A549 (cell line): Measurements from ENCODE around the gene BCL6. TPM values are rescaled to one million over a fixed set of nuclear protein-coding genes. Genes with fewer than 3 reads are reported as not detected.

Source experiments
- ATAC-seq, 2 experiments: fragments of 200-7000 bp in 1 of 2; fragments of >200 bp in 1 of 2; cut with Nextera tagmentation in 1 of 2; cut with Tn5 transposase in 1 of 2; 3 replicates each; pipeline versions ENCODE4 v1.8.0 to v1.9.1; 2018 to 2020; ENCODE audit warnings: mild to moderate bottlenecking in 1 of 2, moderate library complexity in 1 of 2
- CTCF ChIA-PET: fragments of 300-600 bp; sonication (Branson Sonifier 250); formaldehyde crosslinking; extraction: SDS; loops from one replicate; lab custom pipeline; 2021; ENCODE audit warnings: antibody characterized with exemption, inconsistent platforms; lab: Yijun Ruan, JAX
- POLR2A ChIA-PET: fragments of 350-600 bp; formaldehyde crosslinking; extraction: SDS; loops from one replicate; lab custom pipeline; 2021; ENCODE audit warnings: antibody characterized with exemption, inconsistent platforms; lab: Yijun Ruan, JAX
- DNase-seq, 2 experiments: peaks; one replicate each; pipeline versions ENCODE4 v3.0.0 to v3.0.0-alpha.2; 2011 to 2016; ENCODE audit warnings: low read depth in 1 of 2, low spot score in 1 of 2
- FAIRE-seq: peaks from 2 replicates; lab custom pipeline; 2011; peaks lifted over from hg19 to GRCh38; lab: Jason Lieb, UNC
- H3K27ac ChIP-seq, 2 experiments: fragments of >200 bp; sonication (Bioruptor Twin); formaldehyde crosslinking; 3 replicates each; pipeline ENCODE4 v1.5.1; 2016 to 2017
- H3K4me1 ChIP-seq: fragments of >200 bp; sonication (Bioruptor Twin); formaldehyde crosslinking; 3 replicates; pipeline ENCODE4 v1.6.1; 2016
- H3K4me2 ChIP-seq: fragments of >200 bp; sonication (Bioruptor Twin); formaldehyde crosslinking; 3 replicates; pipeline ENCODE4 v1.6.1; 2016
- H3K4me3 ChIP-seq: fragments of >200 bp; sonication (Bioruptor Twin); formaldehyde crosslinking; 3 replicates; pipeline ENCODE4 v1.5.1; 2016
- H3K9me3 ChIP-seq: fragments of >200 bp; sonication (Bioruptor Twin); formaldehyde crosslinking; 3 replicates; pipeline ENCODE4 v1.6.1; 2016
- ATOH8 ChIP-seq: fragments of 250-450 bp; sonication (Bioruptor Pico); IDR thresholded peaks from 2 replicates; pipeline ENCODE4 v1.5.0; 2020; ENCODE audit warnings: low read depth, mild to moderate bottlenecking, moderate library complexity
- CBX8 ChIP-seq: fragments of 200-600 bp; sonication (generic); IDR thresholded peaks from 2 replicates; pipeline ENCODE4 v1.6.1; 2016
- CHD4 ChIP-seq: fragments of 200-600 bp; sonication (generic); IDR thresholded peaks from 2 replicates; pipeline ENCODE4 v1.6.1; 2016; ENCODE audit warnings: antibody characterized with exemption, mild to moderate bottlenecking, borderline replicate concordance
- CTCF ChIP-seq: fragments of >200 bp; sonication (Bioruptor Twin); formaldehyde crosslinking; IDR thresholded peaks from 3 replicates; pipeline ENCODE4 v1.5.1; 2016
- EHF ChIP-seq: fragments of 250-450 bp; sonication (Bioruptor Pico); IDR thresholded peaks from 2 replicates; pipeline ENCODE4 v1.5.0; 2020; ENCODE audit warnings: mild to moderate bottlenecking
- EP300 ChIP-seq, 2 experiments: fragments of >200 bp; sonication (Bioruptor Twin); formaldehyde crosslinking; IDR thresholded peaks; 2 replicates in 1 of 2; 3 replicates in 1 of 2; pipeline ENCODE4 v1.6.1; 2016 to 2017
- ESRRA ChIP-seq: fragments of 150-350 bp; IDR thresholded peaks from 2 replicates; pipeline ENCODE4 v1.6.1; 2014; ENCODE audit warnings: mild to moderate bottlenecking, low read length, borderline replicate concordance
- KDM5A ChIP-seq: fragments of 200-600 bp; sonication (generic); IDR thresholded peaks from 2 replicates; pipeline ENCODE4 v1.6.1; 2016; ENCODE audit warnings: antibody characterized with exemption, mild to moderate bottlenecking
- MAFK ChIP-seq: fragments of 450-650 bp; IDR thresholded peaks from 2 replicates; pipeline ENCODE4 v1.6.1; 2014; ENCODE audit not compliant: partially characterized antibody
- MYC ChIP-seq: IDR thresholded peaks from 2 replicates; pipeline ENCODE4 v1.6.1; 2012; ENCODE audit warnings: mild to moderate bottlenecking, inconsistent platforms, low read length, improper control_type of control experiment, borderline replicate concordance
- NFE2L2 ChIP-seq: fragments of 150-350 bp; conservative IDR thresholded peaks from 2 replicates; pipeline ENCODE4 v1.6.1; 2014; ENCODE audit warnings: low read length
- NPAS2 ChIP-seq: fragments of 250-450 bp; sonication (Bioruptor Pico); IDR thresholded peaks from 2 replicates; pipeline ENCODE4 v1.8.0; 2022; ENCODE audit warnings: mild to moderate bottlenecking, moderate library complexity, borderline replicate concordance
- POLR2A ChIP-seq: IDR thresholded peaks from 2 replicates; pipeline ENCODE4 v1.6.1; 2012; ENCODE audit warnings: mild to moderate bottlenecking, low read length
- RARB ChIP-seq: fragments of 250-450 bp; sonication (Bioruptor Pico); IDR thresholded peaks from 2 replicates; pipeline ENCODE4 v1.8.0; 2021; ENCODE audit warnings: mild to moderate bottlenecking, moderate library complexity
- ZFP36 ChIP-seq: fragments of 450-650 bp; IDR thresholded peaks from 2 replicates; pipeline ENCODE4 v1.6.1; 2014; ENCODE audit warnings: borderline replicate concordance; ENCODE audit not compliant: partially characterized antibody
- WGBS: methylation state at CpG from one replicate; pipeline ENCODE4 v1.1.6; 2017; ENCODE audit errors: missing lambda C conversion rate; 5-methylcytosine and 5-hydroxymethylcytosine counted together
- polyA plus RNA-seq, 4 experiments: library from polyadenylated mRNA; depleted of rRNA in 3 of 4; stranded (reverse); fragments of >200 nt; fragmentation: RNase III in 1 of 4; extraction: RNeasy Plus Mini Kit Qiagen cat#74134 plus additional on column Dnase treatment in 1 of 4; gene quantifications; 2 replicates in 3 of 4; 3 replicates in 1 of 4; pipeline ENCODE4 v1.2.3, GENCODE V29; 2011 to 2017
- TF ChIP-seq, protein P1 (sequence below): fragments of >200 bp; sonication (Bioruptor Twin); formaldehyde crosslinking; IDR thresholded peaks from 3 replicates; pipeline ENCODE4 v1.6.1; 2016
- TF ChIP-seq, protein P2 (sequence below): fragments of 200-600 bp; sonication (generic); IDR thresholded peaks from 2 replicates; pipeline ENCODE4 v1.6.1; 2016; ENCODE audit warnings: antibody characterized with exemption, mild to moderate bottlenecking, moderate library complexity

BCL6 gene
- polyA plus RNA-seq, 2 of the 4 experiments (the other 2 are of a cell fraction): 7.0 to 10.4 TPM

- no peaks in the 10 kb centered on the region for H3K4me1 ChIP-seq
- no peak overlapping the region for H3K4me2 ChIP-seq
- ATAC-seq: no peak
- no peak for TF ChIP-seq MAFK
- TF ChIP-seq NPAS2 (CRISPR knock-in tag): no peak
- no peak for TF ChIP-seq EP300 (IDR thresholded peaks at IDR 0.05)
- TF ChIP-seq MYC: no peak
- no peak for TF ChIP-seq CTCF
- TF ChIP-seq CBX8: no peak
- TF ChIP-seq NFE2L2: no peak
- no peak for TF ChIP-seq KDM5A
- TF ChIP-seq, protein P1, sequence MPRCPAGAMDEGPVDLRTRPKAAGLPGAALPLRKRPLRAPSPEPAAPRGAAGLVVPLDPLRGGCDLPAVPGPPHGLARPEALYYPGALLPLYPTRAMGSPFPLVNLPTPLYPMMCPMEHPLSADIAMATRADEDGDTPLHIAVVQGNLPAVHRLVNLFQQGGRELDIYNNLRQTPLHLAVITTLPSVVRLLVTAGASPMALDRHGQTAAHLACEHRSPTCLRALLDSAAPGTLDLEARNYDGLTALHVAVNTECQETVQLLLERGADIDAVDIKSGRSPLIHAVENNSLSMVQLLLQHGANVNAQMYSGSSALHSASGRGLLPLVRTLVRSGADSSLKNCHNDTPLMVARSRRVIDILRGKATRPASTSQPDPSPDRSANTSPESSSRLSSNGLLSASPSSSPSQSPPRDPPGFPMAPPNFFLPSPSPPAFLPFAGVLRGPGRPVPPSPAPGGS: no peak
- no peak for TF ChIP-seq POLR2A
- TF ChIP-seq ZFP36: no peak
- no peak for TF ChIP-seq ATOH8 (CRISPR knock-in tag)
- no peak for TF ChIP-seq ESRRA
- no peak for TF ChIP-seq RARB (CRISPR knock-in tag)
- no peak for TF ChIP-seq CHD4
- no peak overlapping the region for H3K4me3 ChIP-seq
- no peak overlapping the region for H3K27ac ChIP-seq
- no peak for FAIRE-seq
- H3K9me3 ChIP-seq: no peaks in the 10 kb centered on the region
- CTCF ChIA-PET: no interaction called here
- POLR2A ChIA-PET: no interaction called here
- no peak for DNase-seq
- 94% methylated on average over 11 of the region's 13 CpGs for WGBS
These were observed 18.7 kb downstream of the BCL6 start for GRCh38 chr3:187726564-187726963.

- no peak overlapping the region for H3K4me3 ChIP-seq
- ChIA-PET POLR2A (no interaction called here), CTCF (no interaction called here)
- H3K4me1 ChIP-seq: no peaks in the 10 kb centered on the region
- H3K9me3 ChIP-seq: no peaks in the 10 kb centered on the region
- WGBS: 86% methylated on average over 7 of the region's 7 CpGs
- H3K27ac ChIP-seq: no peak overlapping the region
- DNase-seq (no peak), ATAC-seq (no peak), FAIRE-seq (no peak)
- no peak overlapping the region for H3K4me2 ChIP-seq
- TF ChIP-seq EHF (CRISPR knock-in tag): no peak
- TF ChIP-seq, protein P2, sequence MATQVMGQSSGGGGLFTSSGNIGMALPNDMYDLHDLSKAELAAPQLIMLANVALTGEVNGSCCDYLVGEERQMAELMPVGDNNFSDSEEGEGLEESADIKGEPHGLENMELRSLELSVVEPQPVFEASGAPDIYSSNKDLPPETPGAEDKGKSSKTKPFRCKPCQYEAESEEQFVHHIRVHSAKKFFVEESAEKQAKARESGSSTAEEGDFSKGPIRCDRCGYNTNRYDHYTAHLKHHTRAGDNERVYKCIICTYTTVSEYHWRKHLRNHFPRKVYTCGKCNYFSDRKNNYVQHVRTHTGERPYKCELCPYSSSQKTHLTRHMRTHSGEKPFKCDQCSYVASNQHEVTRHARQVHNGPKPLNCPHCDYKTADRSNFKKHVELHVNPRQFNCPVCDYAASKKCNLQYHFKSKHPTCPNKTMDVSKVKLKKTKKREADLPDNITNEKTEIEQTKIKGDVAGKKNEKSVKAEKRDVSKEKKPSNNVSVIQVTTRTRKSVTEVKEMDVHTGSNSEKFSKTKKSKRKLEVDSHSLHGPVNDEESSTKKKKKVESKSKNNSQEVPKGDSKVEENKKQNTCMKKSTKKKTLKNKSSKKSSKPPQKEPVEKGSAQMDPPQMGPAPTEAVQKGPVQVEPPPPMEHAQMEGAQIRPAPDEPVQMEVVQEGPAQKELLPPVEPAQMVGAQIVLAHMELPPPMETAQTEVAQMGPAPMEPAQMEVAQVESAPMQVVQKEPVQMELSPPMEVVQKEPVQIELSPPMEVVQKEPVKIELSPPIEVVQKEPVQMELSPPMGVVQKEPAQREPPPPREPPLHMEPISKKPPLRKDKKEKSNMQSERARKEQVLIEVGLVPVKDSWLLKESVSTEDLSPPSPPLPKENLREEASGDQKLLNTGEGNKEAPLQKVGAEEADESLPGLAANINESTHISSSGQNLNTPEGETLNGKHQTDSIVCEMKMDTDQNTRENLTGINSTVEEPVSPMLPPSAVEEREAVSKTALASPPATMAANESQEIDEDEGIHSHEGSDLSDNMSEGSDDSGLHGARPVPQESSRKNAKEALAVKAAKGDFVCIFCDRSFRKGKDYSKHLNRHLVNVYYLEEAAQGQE: no peak
These were observed 19.5 kb downstream of the BCL6 start for GRCh38 chr3:187725653-187726370.
